ENCODE data around the gene MYO1H.
A peak's percentile ranks its signal among the peaks of the same experiment; 100 is the strongest.
"Not testable (repeated sequence)": the region's sequence is repeated elsewhere in the genome, so short reads cannot be mapped to it uniquely, and the experiment has no call there.

The MYO1H gene

GRCh38 chr12:109352184-109352583, 4.5 kb downstream of the MYO1H start:
- DNase-seq: no peak

DNA sequence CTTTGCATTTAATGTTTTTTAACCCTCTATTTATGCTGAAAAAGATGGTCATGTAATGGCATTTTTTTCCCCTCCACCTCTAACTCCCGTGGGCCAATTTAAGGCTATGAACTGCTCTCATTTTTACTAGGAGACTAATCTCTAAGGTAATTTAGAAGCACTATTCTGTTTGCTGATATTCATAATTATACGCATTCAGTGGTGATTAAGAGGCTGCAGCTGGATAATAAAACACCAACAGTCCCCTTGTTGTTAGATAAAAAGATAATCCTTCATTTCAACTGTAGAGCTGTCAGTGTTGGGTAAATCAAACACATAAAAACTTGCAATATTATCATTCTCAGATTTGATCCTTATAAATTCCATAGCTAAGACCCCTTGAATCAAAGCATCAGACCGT, 8.9 kb downstream of the MYO1H start:
- DNase-seq: no peak

DNA sequence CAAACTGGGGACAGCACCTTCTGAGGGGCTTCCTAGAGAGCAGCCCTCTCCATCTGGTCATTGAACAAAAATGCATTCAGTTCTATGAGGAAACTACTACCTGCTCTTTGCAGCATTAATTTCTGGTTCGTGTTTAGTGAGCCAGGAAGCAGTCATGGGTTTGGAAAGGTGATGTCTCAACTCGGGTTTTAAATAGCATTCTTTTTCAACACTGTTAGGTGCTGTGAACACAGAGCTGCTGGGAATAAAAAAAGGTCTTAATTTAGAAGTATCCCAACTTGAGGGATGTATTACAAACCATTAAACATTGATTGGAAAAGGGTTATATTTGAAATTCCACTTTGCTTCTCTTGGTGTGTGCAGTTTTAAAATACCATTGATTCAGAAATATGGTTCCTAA, 9.3 kb downstream of the MYO1H start:
- no peak for DNase-seq

DNA sequence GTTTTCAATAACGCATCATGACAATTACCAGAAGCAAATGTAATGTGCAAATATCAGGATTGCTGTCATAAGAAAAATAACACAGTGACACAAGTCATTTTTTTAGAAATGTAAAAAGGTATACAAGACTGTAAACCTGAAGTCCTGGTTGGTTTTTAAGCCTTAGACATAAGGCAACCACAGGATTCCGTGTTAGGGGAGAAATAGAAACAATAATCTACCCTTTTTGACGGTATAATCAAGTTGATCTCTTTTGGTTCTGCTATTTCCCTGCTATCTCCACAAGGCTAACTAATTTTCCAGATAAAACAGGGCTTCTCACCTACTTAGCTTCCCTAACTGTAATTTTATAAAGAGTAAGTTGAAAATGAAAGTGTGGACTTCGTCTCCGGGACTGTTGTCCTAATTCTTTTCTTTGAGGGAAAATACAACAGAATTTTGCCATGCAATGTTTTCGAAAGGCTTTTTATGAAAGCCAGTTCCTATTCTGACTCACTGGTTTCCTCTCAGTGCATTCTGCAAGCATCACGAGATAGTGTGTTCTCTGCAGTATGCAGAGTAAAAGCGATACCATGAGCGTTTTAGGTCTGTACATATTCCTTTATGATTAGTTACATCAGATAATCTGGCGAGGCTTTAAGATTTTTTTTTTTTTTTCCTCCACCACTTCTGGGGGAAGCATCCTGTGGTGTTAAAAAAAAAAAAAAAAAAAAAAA, 10.6 kb downstream of the MYO1H start:
- no peak for DNase-seq

DNA sequence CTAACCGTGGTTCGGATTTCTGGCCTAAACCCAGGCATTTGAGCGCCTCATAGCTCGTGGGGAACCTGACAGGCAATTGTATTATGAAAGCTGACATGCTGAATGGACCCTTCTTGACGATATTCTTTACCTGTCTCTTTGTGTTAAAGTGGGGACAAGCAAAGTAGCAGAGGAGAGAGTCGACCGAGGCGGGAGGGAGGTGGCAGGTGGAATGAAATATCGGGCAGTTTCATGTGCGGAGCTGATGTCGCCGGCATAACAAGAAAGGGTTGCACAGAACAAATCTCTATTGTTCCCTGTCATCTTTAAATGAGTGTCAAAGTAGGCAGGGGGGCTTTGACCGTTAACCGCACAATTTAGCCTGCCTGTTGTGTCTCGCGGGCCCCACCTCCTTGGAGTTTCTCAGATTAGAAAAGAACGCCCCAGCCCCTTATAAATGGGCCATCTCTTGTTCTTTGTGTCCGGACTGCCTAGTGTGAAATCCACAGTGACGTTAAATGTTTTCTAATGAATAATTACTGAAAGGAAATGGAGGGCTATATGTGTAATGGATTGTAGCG, 11.5 kb downstream of the MYO1H start:
- no peak for DNase-seq

DNA sequence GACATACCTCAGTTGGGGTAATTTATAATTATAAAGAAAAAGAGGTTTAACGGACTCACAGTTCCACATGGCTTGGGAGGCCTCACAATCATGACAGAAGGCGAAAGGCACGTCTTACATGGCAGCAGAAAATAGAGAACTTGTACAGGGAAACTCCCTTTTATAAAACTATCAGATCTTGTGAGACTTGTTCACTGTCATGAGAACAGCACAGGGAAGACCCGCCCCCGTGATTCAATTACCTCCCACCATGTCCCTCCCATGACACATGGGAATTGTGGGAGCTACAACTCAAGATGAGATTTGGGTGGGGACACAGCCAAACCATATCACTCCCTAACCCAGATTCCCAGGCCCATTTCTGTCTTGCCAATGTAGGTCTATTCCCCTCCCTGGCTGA, 22.1 kb downstream of the MYO1H start:
- no peak for DNase-seq

GRCh38 chr12:109377139-109377685, 29.5 kb downstream of the MYO1H start:
- DNase-seq: no peak

- no peak for DNase-seq
These were observed 30.9 kb downstream of the MYO1H start for GRCh38 chr12:109378569-109378968.

- no peak for DNase-seq
These were observed 34.3 kb downstream of the MYO1H start for GRCh38 chr12:109382031-109382430.

DNA sequence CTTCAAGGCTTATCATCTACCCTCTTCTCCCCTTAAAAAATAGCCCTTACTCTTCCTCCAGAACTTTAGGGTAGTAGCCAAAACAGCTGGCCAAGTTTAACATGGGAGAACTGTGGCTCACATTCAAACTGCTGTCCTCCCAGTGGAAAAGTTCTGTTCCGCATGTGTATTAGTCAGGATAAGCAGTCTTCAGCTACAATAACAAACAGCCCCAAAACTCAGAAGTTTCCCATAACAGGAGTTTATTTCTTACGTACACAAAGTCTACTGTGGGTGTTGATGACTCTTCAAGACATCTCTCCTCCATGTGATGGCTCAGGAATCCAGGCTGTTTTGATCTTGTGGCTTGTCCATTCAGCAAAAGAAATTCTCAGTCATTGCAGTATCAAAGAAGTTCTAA, 35.5 kb downstream of the MYO1H start:
- DNase-seq: no peak

- DNase-seq: no peak
These were observed 37.8 kb downstream of the MYO1H start for GRCh38 chr12:109385339-109386058.

DNA sequence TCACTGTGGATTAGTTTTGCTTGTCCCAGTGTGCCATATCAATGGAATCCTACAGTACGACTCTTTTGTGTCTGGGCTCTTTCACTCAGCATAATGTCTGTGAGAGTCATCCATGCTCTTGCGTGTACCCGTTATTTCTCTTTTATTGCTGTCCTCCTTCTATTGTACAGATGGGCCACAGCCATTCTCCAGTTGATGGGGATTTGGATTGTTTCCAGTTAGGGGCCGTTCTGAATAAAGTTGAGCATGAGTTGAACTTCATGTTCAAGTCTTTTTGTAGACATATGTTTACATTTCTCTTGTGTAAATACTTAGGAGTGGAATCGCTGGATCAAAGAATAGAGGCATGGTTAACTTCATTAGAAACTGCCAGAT, 38.3 kb downstream of the MYO1H start:
- no peak for DNase-seq

GRCh38 chr12:109387425-109388166, 39.9 kb downstream of the MYO1H start:
- DNase-seq: peak; percentile 27

DNA sequence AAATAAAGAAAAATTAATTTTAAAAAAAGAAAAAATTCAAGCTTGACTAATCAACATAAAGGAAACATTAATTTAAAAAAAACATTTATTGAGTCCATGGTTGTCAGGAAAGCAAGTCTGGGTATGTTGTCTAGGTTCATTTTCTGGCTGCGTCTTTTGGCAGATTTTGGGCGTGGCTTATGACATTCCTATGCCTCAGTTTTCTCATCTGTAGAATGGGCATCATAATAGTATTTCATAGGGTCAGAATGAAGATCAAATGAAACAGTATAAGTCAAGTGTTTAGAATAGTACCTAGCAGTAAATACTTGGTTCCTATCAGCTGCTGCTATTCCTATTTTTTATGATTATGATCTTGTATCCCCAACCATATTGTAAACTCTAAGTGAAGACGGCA, 40.5 kb downstream of the MYO1H start:
- no peak for DNase-seq

- no peak for DNase-seq
These were observed 41.4 kb downstream of the MYO1H start for GRCh38 chr12:109389146-109389545.

DNA sequence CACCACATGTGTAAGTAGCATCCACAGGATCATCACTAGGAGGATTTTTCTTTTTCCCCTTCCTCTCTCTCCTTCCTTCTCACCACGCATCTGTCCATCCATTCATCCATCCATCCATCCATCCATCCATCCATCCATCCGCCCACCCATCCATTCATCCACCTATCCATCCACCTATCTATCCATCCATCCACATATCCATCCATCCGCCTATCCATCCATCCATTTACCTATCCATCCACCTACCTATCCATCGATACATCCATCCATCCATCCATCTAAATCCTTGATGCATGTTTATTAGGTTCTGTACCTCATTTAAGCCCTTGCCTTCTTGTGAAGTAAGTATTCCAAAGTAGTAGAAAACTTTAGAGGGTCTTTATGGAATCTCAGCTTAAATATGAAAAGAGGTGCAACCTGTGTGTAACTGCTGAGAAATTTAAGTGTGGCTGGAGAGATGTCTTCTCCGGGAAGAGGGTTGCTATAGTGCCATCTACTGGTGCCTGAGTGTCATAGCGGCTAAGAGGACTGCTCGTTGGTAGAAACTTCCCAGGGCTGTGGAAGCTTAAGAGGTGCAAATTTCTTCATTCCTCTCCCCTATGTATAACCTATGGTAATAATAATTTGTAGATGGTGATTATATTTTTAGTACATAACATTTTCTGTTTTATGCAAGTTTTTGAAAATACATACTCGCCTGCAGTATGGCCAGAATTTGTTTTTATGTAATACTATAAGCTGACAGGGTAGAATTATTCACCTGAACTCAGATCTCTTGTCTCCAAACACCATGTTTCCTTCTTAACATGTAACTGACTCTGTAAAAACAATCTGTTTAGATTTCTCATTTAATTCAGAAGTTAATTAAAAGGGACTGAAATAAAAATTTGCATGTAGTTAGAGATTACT, 46.0 kb downstream of the MYO1H start:
- no peak for DNase-seq

DNA sequence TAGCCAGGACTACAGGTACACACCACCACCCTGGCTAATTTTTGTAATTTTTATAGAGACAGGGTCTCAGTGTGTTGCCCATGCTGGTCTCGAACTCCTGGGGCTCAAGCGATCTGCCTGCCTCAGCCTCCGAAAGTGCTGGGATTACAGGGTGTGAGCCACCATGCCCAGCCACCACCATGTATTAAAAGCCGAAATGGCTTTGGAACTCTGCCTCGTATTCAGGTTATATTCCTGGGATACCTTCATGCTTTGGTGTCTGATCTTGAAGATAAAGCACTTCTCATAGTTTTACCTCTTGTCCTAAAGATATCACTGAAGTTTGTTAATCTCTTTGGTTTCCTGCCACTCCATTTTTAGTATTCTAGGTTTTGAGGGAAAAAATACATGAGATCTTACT, 47.2 kb downstream of the MYO1H start:
- DNase-seq: no peak

- not testable (repeated sequence) for DNase-seq
These were observed 57.1 kb downstream of the MYO1H start for GRCh38 chr12:109404841-109405240.

DNA sequence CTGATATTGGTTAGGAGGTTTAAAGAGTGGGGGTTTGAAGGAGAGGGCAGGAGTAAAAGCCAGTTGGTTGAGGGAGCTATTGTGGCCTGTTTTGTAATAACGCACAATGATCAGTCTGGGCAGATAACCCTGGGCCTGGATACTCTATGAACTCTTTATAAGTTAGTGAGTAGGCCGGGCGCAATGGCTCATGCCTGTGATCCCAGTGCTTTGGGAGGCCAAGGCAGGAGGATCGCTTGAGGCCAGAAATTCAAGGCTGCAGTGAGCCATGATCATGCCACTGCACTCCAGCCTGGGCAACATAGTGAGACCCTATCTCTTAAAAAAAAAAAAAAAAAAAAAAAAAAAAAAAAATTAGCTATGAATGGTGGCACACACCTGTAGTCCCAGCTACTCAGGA, 58.4 kb downstream of the MYO1H start:
- DNase-seq: not testable (repeated sequence)

DNA sequence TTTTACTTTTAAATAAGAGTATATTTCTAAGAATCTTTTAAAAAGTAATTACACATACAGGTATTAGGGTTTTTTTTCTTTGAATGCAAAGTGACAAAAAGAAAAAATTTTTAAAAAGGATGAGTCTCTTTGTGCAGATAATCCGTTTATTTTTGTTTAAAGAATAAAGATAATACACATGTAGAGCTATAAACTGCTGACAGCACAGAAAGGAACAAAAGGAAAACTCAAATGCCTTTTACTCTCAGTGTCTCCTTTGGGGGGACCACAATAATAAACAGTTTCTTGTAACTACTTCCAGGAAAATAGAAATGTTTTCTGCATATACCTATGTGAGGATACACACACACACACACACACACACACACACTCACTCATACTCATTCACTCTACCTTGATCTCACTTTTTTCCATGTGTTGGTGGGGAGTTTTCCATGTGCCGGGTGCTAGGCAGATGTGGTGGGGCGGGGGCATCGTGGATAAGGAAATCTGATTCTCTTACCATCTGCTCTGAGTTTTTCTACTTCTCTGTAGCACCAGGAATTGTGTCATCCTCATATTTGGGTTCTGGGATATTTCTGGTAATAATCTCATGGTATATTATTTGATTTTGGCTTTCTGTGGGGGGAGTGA, 71.3 kb downstream of the MYO1H start:
- no peak for DNase-seq

DNA sequence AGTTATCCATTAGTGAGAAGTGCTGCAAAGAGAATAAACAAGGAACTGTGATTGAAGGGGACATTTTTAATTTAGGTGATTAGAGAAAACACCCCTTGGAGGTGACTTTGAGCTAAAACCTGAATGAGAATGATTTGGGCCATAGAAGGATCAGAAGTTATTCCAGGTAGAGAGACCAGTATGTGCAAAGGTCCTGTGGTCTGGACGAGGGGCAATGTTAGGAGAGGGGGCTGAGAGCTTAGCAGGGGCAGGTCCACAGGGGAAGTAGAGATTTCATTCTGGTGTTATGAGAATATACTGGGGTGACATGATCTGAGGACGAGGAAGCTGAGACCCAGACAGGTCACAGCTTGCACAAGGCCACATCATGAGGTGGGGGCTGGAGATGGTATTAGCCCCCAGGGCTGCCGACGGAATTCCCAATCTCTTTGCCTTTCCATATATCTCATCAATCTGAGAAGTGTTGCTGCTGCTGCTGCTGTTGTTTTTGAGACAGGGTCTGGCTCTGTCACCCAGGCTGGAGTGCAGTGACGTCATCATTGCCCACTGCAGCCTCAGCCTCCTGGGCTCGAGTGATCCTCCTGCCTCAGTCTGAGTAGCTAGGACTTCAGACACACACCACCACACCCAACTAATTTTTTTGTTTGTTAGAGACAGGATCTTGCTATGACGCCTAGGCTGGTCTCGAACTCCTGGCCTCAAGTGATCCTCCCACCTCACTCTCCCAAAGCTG, 73.8 kb downstream of the MYO1H start:
- no peak for DNase-seq

Measured in GDM1 (cell line).